ENCODE measurements around the gene ANKRD9. TPM values are rescaled to one million over a fixed set of nuclear protein-coding genes. Genes with fewer than 3 reads are reported as not detected.

The ANKRD9 gene
- total RNA-seq, 1 experiment from 2014 or later, result 23.7 TPM

GRCh38 chr14:102499401-102500157 is 10.0 kb downstream of the ANKRD9 start:
- ChIA-PET POLR2A (no interaction called here), CTCF (no interaction called here)
- no peaks in the 10 kb centered on the region for H3K9me3 ChIP-seq (ENCODE audit: control insufficient read depth, insufficient read depth, low read depth, low read length)
- ATAC-seq (no peak), DNase-seq (ENCODE audit: low read depth, low spot score) (no peak)
- TF ChIP-seq CTCF (IDR thresholded peaks at IDR 0.05) (no peak), REST (IDR thresholded peaks at IDR 0.05; ENCODE audit: insufficient read depth in 1 of 2, low read depth in 2 of 2, low read length in 1 of 2) (no peak)
- no peak overlapping the region for H3K4me3 ChIP-seq (ENCODE audit: low read depth in 2 of 2, low read length in 2 of 2)
- intact Hi-C loops (cut with micrococcal nuclease; ENCODE audit: unreplicated experiment), result no loop called here
- in situ Hi-C loops (cut with HindIII; ENCODE audit: low pct_unique_long_range_greater_than_20kb, low sequenced_read_pairs), result no loop called here
- H3K4me1 ChIP-seq (ENCODE audit: control insufficient read depth, insufficient read depth, low read length), result no peaks in the 10 kb centered on the region
- no TSS peak for BruUV-seq (replicated peaks)
- no peaks in the 10 kb centered on the region for H3K36me3 ChIP-seq (ENCODE audit: control insufficient read depth, insufficient read depth, low read length)
- H3K27me3 ChIP-seq (ENCODE audit: control insufficient read depth, insufficient read depth, low read length), result no peaks in the 10 kb centered on the region
- H3K27ac ChIP-seq (ENCODE audit: low read length), result no peak overlapping the region

- Histone ChIP-seq H3K27ac (ENCODE audit: low read length) (no peak overlapping the region), H3K4me3 (ENCODE audit: low read depth in 2 of 2, low read length in 2 of 2) (no peak overlapping the region), H3K36me3 (ENCODE audit: control insufficient read depth, insufficient read depth, low read length) (no peaks in the 10 kb centered on the region), H3K9me3 (ENCODE audit: control insufficient read depth, insufficient read depth, low read depth, low read length) (no peaks in the 10 kb centered on the region), H3K4me1 (ENCODE audit: control insufficient read depth, insufficient read depth, low read length) (no peaks in the 10 kb centered on the region), H3K27me3 (ENCODE audit: control insufficient read depth, insufficient read depth, low read length) (no peaks in the 10 kb centered on the region)
- intact Hi-C loops (cut with micrococcal nuclease; ENCODE audit: unreplicated experiment) (no loop called here), in situ Hi-C loops (cut with HindIII; ENCODE audit: low pct_unique_long_range_greater_than_20kb, low sequenced_read_pairs) (no loop called here)
- ATAC-seq (no peak), DNase-seq (ENCODE audit: low read depth, low spot score) (no peak)
- no TSS peak for BruUV-seq (replicated peaks)
- ChIA-PET POLR2A (interaction anchor here (0.6 kb wide), 1 partner anchor 17 kb away, joined by 4 read pairs; no protein-coding TSS in a partner anchor), CTCF (interaction anchor here (0.6 kb wide), 1 partner anchor 131 kb away, joined by 9 read pairs; no protein-coding TSS in a partner anchor)
- TF ChIP-seq REST (IDR thresholded peaks at IDR 0.05; ENCODE audit: insufficient read depth in 1 of 2, low read depth in 2 of 2, low read length in 1 of 2) (no peak), TCF7L2 (IDR thresholded peaks at IDR 0.05; ENCODE audit: low read depth, low read length) (no peak), CTCF (IDR thresholded peaks at IDR 0.05) (no peak), SIN3A (IDR thresholded peaks at IDR 0.05; ENCODE audit: borderline replicate concordance, insufficient read depth, low read depth, low read length) (no peak), POLR2AphosphoS5 (IDR thresholded peaks at IDR 0.05; ENCODE audit: low read depth, low read length) (no peak)
These were observed 10.8 kb downstream of the ANKRD9 start for GRCh38 chr14:102498678-102499265.
